GM06990 (cell line): Measurements from ENCODE around the gene OBP2A.

Experiments used
- DNase-seq: peaks from one replicate; pipeline ENCODE4 v3.0.0-alpha.2; 2011; ENCODE audit not compliant: insufficient read length; ENCODE audit errors: extremely low read depth
- H3K27me3 ChIP-seq: replicated peaks from 2 replicates; pipeline ENCODE4 v1.6.0; 2011; ENCODE audit warnings: low read length; ENCODE audit not compliant: control insufficient read depth, insufficient read depth
- H3K36me3 ChIP-seq: 2 replicates; pipeline ENCODE4 v1.5.1; 2011; ENCODE audit warnings: low read length; ENCODE audit not compliant: control insufficient read depth, insufficient read depth
- H3K4me3 ChIP-seq: replicated peaks from 2 replicates; pipeline ENCODE4 v1.5.1; 2011; ENCODE audit warnings: low read depth, mild to moderate bottlenecking, control low read depth, low read length
- TF ChIP-seq, protein P1 (sequence below): IDR thresholded peaks from 2 replicates; pipeline ENCODE4 v1.5.1; 2011; ENCODE audit warnings: low read length, control low read depth, mild to moderate bottlenecking, inconsistent platforms; ENCODE audit not compliant: insufficient read depth, poor library complexity, severe bottlenecking

Gene OBP2A

DNA sequence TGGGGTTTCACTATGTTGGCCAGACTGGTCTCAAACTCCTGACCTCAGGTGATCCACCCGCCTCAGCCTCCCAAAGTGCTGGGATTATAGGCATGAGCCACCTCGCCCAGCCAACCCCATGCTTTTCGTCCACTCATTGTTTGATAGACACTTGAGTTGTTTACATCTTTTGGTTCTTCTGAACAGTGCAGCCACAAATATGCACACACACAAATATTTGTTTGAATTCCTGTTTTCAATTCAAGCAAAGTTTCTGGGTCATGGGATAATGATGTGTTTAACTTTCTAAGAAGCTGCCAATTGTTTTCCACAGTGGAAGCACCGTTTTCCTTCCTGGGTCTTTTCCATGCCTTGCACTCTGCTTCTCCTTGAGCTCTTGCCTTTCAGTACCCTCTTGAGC is 8.8 kb downstream of the OBP2A start:
- Histone ChIP-seq H3K4me3 (no peak overlapping the region), H3K36me3 (no peaks in the 10 kb centered on the region; the same call in 1 of the 2 replicates), H3K27me3 (no peaks in the 10 kb centered on the region)
- TF ChIP-seq, protein P1, sequence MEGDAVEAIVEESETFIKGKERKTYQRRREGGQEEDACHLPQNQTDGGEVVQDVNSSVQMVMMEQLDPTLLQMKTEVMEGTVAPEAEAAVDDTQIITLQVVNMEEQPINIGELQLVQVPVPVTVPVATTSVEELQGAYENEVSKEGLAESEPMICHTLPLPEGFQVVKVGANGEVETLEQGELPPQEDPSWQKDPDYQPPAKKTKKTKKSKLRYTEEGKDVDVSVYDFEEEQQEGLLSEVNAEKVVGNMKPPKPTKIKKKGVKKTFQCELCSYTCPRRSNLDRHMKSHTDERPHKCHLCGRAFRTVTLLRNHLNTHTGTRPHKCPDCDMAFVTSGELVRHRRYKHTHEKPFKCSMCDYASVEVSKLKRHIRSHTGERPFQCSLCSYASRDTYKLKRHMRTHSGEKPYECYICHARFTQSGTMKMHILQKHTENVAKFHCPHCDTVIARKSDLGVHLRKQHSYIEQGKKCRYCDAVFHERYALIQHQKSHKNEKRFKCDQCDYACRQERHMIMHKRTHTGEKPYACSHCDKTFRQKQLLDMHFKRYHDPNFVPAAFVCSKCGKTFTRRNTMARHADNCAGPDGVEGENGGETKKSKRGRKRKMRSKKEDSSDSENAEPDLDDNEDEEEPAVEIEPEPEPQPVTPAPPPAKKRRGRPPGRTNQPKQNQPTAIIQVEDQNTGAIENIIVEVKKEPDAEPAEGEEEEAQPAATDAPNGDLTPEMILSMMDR: no peak
- no peak for DNase-seq

DNA sequence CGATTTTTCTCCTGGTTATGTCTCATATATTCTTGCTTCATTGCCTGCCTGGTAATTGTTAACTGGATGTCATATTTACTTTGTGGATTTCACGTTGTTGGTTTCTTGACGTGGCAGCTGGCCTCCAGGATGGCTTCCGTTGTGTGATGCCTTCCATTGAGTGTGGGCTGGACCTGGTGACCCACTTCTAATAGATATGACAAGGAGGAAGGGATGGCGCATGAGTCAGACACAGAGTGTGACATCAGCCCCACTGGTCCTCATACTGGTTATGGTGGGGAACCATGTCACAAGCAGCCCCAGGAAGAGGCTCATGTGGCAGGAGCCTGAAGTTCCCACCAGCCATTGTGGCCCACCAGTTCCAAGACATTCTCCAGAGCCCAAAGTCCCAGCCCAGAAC is 9.3 kb downstream of the OBP2A start:
- no peaks in the 10 kb centered on the region; the same call in 1 of the 2 replicates for H3K36me3 ChIP-seq
- no peak for DNase-seq
- TF ChIP-seq, protein P1: no peak
- no peak overlapping the region for H3K4me3 ChIP-seq
- H3K27me3 ChIP-seq: no peaks in the 10 kb centered on the region

DNA sequence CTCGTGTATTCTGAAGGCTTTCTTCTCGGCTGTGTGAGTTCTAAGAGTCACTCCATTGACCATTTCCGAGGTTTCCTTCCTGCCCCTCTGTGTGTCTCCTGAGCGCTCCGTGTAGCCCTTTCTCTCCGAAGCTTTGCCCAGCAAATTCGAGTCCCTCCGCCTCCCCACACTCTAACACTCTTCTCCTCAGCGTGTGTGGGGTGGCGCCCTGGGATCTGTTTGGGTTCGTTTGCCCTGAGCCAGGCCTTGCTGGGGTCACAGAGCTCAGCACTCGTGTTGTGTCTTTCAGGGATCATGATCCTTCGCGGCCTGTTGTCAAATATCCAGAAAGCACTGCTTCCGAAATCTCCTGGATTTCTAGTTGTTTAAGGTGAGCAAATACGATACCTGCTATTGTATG is 10.0 kb downstream of the OBP2A start:
- TF ChIP-seq, protein P1: no peak
- Histone ChIP-seq H3K36me3 (no peaks in the 10 kb centered on the region; the same call in 1 of the 2 replicates), H3K27me3 (no peaks in the 10 kb centered on the region; the same call in 1 of the 2 replicates), H3K4me3 (no peak overlapping the region)
- no peak for DNase-seq

DNA sequence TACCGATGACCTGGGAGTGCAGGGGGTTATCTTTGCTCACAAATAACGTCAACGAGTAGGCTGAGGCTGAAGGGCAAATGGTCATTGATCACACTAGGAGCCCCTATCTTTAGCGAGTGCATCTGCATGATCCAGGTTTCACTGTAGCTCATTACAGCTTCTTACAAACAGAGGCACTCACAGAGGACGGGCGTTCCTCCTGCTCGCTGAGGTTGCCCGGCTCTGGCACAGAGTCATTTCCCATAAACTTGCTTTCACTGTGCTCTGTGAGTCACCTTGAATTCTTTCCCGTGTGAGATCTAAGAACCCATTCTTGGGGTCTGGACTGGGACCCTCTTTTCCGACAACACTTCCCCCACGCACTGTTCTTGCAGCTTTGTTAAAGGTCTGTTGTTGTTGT is 13.7 kb downstream of the OBP2A start:
- Histone ChIP-seq H3K36me3 (no peaks in the 10 kb centered on the region; the same call in 1 of the 2 replicates), H3K4me3 (no peak overlapping the region), H3K27me3 (no peaks in the 10 kb centered on the region; the same call in 1 of the 2 replicates)
- DNase-seq: no peak
- TF ChIP-seq, protein P1: no peak

DNA sequence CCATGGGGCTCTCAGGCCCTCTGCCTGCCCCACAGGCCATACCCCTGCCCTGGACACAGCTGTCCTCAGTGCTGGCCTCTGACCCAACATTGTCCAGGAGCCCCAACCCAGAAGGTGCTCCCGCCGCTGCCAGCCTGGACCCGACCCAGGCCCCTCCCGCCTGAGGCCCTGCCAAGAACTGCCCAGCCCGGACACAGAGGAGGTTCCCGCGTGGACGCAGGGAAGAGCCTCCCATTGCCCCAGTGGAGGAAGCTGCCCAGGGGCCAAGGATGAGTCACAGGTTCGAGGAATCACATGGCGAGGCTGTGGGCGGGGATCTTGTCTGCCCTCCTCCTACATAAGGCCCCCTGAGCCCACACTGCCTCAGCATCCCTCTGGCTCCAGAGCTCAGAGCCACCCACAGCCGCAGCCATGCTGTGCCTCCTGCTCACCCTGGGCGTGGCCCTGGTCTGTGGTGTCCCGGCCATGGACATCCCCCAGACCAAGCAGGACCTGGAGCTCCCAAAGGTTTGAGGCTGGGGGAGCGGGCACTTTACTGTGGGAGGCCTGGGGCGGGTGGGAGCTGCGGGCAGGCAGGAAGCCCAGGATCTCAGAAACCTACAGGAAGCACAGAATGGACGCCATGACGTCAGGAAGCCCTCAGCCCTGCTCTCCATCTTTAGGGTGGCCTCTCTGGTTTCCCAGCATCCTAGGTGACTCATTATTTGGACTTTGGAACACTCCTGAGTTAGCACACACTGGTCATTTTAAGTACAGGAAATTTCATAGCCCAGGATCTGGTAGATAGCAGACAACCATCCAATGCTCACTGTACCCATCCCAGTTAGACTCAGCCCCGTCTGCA is 15.7 kb downstream of the OBP2A start, which contains the start of gene PAEP:
PAEP (plus strand) TSS at position 366 of the 844 bp plus-strand sequence.
- DNase-seq: no peak
- no peaks in the 10 kb centered on the region for H3K36me3 ChIP-seq
- TF ChIP-seq, protein P1: no peak
- H3K27me3 ChIP-seq: no peaks in the 10 kb centered on the region; the same call in 1 of the 2 replicates
- H3K4me3 ChIP-seq: no peak within 1 kb of the TSS
